Fibroblast of mammary gland (primary cell): Measurements from ENCODE around the gene OR2A12.

Source experiments
- DNase-seq: peaks from one replicate; pipeline ENCODE4 v3.0.0-alpha.2; 2010; ENCODE audit warnings: low read depth
- H3K4me3 ChIP-seq: 2 replicates; pipeline ENCODE4 v1.5.1; 2011; ENCODE audit warnings: low read depth, mild to moderate bottlenecking, low read length, moderate library complexity; ENCODE audit not compliant: control insufficient read depth
- TF ChIP-seq, protein P1 (sequence below): conservative IDR thresholded peaks from 2 replicates; pipeline ENCODE4 v1.5.1; 2011; ENCODE audit warnings: low read depth, low read length, inconsistent platforms; ENCODE audit not compliant: control insufficient read depth, insufficient read depth

The OR2A12 gene

DNA sequence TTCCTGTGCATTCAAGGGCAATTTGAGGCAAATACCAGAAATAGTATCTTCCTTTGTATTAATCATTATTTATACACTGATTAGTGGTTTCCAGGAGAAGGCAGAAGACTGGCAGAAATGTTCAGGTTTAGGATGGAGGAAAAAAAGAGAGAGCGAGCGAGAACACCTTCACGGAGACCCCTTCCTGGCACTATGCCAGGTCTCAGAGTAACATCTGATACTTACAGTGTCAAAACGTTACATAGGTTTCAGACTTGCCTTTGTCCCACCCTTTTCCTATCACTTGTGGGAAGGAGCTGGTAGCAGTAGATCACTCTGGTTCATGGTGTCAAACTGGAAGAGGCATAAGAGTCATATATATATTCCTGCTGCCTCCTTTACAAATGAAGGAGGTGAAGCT lies 652 bp downstream of the OR2A12 start:
- H3K4me3 ChIP-seq: no peak overlapping the region
- DNase-seq: no peak
- TF ChIP-seq, protein P1, sequence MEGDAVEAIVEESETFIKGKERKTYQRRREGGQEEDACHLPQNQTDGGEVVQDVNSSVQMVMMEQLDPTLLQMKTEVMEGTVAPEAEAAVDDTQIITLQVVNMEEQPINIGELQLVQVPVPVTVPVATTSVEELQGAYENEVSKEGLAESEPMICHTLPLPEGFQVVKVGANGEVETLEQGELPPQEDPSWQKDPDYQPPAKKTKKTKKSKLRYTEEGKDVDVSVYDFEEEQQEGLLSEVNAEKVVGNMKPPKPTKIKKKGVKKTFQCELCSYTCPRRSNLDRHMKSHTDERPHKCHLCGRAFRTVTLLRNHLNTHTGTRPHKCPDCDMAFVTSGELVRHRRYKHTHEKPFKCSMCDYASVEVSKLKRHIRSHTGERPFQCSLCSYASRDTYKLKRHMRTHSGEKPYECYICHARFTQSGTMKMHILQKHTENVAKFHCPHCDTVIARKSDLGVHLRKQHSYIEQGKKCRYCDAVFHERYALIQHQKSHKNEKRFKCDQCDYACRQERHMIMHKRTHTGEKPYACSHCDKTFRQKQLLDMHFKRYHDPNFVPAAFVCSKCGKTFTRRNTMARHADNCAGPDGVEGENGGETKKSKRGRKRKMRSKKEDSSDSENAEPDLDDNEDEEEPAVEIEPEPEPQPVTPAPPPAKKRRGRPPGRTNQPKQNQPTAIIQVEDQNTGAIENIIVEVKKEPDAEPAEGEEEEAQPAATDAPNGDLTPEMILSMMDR: no peak

DNA sequence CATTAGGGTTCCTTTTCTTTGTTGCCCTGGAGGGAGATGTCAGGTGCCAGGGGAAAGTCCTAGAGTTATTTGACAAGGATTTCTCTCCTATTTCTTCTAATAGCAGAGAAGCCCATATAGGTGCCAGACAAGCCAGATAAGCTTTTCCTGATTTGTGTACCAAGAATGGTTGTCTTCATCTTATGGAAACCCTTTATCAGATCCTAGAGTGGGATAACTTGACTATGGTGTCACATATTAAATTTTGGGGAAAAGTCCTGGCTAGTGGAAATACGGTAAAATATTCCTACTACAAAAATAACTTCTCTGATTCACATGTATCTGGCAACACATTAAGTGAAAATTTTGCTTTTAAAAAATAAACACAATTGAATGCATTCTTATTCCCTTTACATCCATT lies 1.2 kb downstream of the OR2A12 start:
- no peak overlapping the region for H3K4me3 ChIP-seq
- no peak for DNase-seq
- TF ChIP-seq, protein P1: no peak

DNA sequence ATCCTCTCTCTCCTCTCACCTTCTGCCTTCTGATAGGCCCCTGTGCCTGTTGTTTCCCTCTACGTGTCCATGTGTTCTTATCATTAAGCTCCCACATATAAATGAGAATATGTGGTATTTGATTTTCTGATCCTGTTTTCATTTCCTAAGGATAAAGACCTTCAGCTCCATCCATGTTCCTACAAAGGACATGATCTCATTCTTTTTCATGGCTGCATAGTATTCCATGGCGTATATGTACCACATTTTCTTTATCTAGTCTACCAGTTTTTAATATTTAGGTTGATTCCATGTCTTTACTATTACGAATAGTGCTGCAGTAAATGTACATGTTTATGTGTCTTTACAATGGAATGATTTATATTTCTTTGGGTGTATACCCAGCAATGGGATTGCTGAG lies 4.6 kb downstream of the OR2A12 start:
- TF ChIP-seq, protein P1: no peak
- H3K4me3 ChIP-seq: no peak overlapping the region
- no peak for DNase-seq

DNA sequence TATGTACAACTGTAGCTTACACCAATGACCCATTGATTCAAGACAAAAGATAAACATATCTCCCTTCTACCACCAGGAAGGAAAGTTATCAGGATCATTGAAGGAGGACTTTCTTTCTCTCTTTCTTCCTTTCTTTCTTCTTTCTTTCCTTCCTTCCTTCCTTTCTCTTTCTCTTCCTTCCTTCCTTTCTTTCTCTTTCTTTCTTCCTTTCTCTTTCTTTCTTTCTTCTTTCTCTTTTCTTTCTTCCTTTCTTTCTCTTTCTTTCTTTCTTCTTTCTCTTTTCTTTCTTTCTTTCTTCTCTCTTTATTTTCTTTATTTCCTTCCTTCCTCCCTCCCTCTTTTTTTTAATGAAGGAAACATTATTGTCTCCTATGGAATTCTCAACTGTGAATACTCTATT lies 12.7 kb downstream of the OR2A12 start:
- TF ChIP-seq, protein P1: no peak
- H3K4me3 ChIP-seq: no peak overlapping the region
- DNase-seq: no peak

DNA sequence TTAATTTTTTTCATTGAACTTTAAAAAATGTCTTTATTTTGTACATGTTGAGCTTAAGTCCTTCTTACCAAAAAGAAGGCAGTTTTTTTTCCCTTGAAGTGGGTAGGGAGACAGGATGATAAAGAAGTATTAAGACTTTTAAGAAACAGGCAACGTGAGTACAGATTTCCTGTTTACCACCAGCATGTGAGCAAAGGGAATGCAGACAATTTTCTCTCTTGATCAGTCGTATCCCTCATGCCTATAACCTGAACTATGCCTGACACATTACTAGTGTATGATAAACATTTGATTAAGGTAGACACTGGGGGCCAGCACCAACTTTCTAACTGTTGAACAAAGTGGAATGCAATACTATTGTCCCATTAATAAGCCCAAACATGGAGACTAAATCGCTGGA lies 14.5 kb downstream of the OR2A12 start:
- H3K4me3 ChIP-seq: no peak overlapping the region
- no peak for DNase-seq
- TF ChIP-seq, protein P1: no peak

- DNase-seq: no peak
- H3K4me3 ChIP-seq: no peak overlapping the region
- TF ChIP-seq, protein P1: no peak
These were observed 16.0 kb downstream of the OR2A12 start for GRCh38 chr7:144102041-144102440.

GRCh38 chr7:144105211-144105610 lies 19.1 kb downstream of the OR2A12 start:
- TF ChIP-seq, protein P1: no peak
- no peak for DNase-seq
- H3K4me3 ChIP-seq: no peak overlapping the region
